Activated T-cell treated with anti-CD3 and anti-CD28 coated beads for 1 hour (primary cell): ENCODE results near the gene ARHGAP22.

Experiments used
- DNase-seq: peaks from one replicate; pipeline ENCODE4 v3.0.0-alpha.2; 2020; ENCODE audit warnings: low read depth

ARHGAP22 gene

GRCh38 chr10:48587819-48588218, 17.1 kb downstream of the ARHGAP22 start:
- DNase-seq = no peak

GRCh38 chr10:48587101-48587500, 17.8 kb downstream of the ARHGAP22 start:
- no peak for DNase-seq

GRCh38 chr10:48582970-48583369, 21.9 kb downstream of the ARHGAP22 start:
- no peak for DNase-seq

GRCh38 chr10:48580236-48580635, 24.6 kb downstream of the ARHGAP22 start:
- no peak for DNase-seq

- DNase-seq = no peak
Observed at GRCh38 chr10:48579251-48579960, 25.5 kb downstream of the ARHGAP22 start.

GRCh38 chr10:48577158-48577557, 27.7 kb downstream of the ARHGAP22 start:
- no peak for DNase-seq

GRCh38 chr10:48576501-48576900, 28.4 kb downstream of the ARHGAP22 start:
- no peak for DNase-seq

- DNase-seq = no peak
Observed at GRCh38 chr10:48575901-48576300, 29.0 kb downstream of the ARHGAP22 start.

GRCh38 chr10:48574817-48575380, 30.0 kb downstream of the ARHGAP22 start:
- DNase-seq = no peak

- DNase-seq = no peak
Observed at GRCh38 chr10:48574322-48574796, 30.5 kb downstream of the ARHGAP22 start.

GRCh38 chr10:48573045-48573444, 31.8 kb downstream of the ARHGAP22 start:
- DNase-seq = no peak

- no peak for DNase-seq
Observed at GRCh38 chr10:48572414-48572813, 32.5 kb downstream of the ARHGAP22 start.

- no peak for DNase-seq
Observed at GRCh38 chr10:48568546-48568945, 36.3 kb downstream of the ARHGAP22 start.

GRCh38 chr10:48568131-48568530, 36.7 kb downstream of the ARHGAP22 start:
- DNase-seq = no peak

- DNase-seq = no peak
Observed at GRCh38 chr10:48567346-48567745, 37.5 kb downstream of the ARHGAP22 start.

GRCh38 chr10:48564466-48565160, 40.3 kb downstream of the ARHGAP22 start:
- DNase-seq = no peak

GRCh38 chr10:48557511-48558123, 47.3 kb downstream of the ARHGAP22 start:
- no peak for DNase-seq

GRCh38 chr10:48556713-48557112, 48.2 kb downstream of the ARHGAP22 start:
- DNase-seq = no peak

- no peak for DNase-seq
Observed at GRCh38 chr10:48556065-48556464, 48.8 kb downstream of the ARHGAP22 start.

GRCh38 chr10:48555310-48556042, 49.4 kb downstream of the ARHGAP22 start:
- no peak for DNase-seq

GRCh38 chr10:48554656-48555055, 50.2 kb downstream of the ARHGAP22 start:
- no peak for DNase-seq

GRCh38 chr10:48554246-48554645, 50.6 kb downstream of the ARHGAP22 start:
- DNase-seq = no peak
